ENCODE measurements around the gene CFP.

The CFP gene

DNA sequence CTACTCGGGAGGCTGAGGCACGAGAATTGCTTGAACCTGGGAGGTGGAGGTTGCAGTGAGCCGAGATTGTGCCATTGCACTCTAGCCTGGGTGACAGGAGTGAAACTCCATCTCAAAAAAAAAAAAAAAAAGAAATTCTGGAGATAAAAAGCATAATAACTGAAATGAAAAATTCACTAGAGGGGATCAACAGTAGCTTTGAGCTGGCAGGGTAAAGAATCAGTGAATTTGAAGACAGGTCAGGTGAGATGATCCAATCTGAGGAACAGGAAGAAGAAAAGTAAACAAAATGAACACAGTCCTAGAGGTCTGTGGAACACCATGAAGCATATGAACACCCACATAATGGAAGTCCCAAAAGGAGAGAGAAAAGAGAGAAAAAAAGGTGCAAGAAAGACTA lies 32.5 kb downstream of the CFP start:
- no peak for DNase-seq

DNA sequence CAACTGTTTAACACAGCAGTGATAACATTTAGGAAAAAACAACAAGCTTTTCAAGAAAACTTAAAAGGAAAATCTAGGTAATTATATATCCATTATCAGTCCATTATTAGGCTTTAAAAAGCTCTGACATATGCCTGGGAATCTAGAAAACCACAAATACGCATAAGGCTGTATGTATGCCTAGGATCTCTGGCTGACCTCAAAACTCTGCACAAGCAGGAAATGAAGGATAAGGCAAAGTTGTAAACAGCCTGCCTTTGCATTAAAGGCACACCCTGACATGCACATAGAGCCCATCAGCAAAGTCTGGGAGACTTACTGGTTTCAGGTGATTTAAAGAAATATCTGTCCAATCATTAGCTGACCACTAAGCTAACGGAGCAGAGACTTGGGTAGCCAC lies 33.5 kb downstream of the CFP start:
- no peak for DNase-seq

DNA sequence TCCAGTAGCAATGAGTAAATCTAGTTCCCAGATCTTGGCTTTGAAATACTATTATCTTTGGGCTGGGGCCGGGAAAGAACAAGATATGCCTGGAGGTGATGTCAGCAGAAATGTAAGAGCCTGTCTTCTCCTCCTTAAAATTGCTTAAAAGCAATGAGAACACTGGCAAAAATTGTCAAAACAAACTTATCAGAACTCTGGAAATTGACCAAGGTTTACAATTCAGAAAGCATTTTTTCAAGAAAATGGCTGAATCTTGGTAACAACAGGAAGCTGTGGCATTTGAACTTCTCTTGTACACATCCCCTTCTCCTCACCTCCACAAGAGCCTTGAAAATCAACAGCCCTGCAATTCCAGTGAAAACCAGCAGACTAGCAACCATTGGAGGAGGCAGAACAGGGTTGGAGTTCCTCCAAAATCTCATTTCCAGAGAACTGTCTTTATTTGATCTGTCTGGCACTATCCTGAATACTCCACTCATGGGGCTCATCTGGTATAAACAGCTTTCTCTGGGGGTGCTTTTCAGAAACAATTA lies 33.9 kb downstream of the CFP start:
- DNase-seq = no peak

DNA sequence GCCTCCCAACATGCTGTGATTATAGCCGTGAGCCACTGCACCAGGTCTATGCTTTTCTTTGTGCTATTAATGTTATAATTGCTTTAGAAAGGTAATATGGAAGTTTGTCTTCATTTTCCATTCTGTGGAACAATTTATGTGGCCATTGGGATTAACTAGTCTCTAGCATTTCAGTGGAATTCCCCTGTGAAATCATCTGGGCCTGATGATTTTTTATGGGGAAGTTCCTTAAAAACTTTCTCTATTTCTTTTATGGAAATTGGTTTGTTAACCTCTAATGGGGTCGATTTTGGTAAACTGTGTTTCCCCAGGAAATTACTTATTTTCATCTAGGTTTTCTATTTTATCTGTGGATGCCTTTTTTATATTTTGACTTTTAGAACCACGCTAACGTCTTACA lies 36.2 kb downstream of the CFP start:
- DNase-seq = no peak

DNA sequence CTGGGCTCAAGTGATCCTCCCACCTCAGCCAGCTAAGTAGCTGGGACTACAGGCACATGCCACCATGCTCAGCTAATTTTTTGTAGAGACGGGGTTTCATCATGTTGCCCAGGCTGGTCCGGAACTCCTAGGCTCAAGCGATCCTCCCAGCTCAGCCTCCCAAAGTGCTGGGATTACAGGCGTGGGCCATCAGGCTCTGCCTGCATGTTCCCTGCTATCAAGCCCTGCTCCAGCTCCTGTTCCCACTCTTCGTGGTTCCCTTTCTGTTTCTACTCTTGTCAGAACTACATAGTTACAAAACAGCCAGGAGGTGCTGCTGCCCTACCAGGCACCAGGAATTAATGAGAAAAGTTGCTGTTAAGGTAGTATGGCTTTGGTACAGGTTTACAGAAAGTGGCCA lies 38.7 kb downstream of the CFP start:
- no peak for DNase-seq

DNA sequence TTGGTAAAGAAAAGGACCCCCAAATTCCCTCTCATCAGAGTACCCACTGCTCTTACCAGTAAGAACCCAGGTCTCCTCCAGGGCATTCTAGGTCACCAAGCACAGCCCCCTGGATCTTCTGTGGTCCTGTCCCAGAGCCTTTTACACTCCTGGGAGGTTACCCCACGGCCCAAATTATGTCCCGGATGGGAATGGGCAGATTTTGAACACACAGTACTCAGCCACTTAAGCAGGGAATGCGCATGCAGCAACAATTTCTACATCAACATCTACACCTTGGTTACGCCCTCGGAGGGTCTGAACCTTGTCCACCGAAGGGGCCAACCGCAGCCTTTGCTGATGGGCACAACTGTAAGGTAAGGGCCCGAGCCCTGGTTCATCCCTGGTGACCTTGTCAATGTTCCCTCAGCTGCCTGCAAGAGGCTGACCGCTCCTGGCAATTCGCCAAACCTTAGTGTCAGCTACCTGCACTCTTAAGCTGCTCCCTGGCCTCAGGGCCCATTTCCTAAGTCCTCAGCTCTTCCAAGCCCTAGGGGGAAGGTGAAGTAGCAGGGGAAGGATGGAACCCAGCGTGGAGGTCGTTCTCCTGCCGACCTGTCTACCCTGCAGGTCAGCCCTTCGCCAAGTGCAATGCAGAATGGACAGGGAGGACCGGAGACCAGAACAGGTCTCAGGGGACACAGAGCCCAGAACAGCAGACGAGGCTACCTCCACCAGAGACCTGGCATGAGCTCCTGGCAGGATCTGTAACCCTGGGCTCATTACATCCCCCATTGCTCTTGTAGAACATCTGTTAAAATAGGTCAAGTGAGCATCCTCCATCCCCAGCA lies 41.6 kb downstream of the CFP start:
- no peak for DNase-seq

DNA sequence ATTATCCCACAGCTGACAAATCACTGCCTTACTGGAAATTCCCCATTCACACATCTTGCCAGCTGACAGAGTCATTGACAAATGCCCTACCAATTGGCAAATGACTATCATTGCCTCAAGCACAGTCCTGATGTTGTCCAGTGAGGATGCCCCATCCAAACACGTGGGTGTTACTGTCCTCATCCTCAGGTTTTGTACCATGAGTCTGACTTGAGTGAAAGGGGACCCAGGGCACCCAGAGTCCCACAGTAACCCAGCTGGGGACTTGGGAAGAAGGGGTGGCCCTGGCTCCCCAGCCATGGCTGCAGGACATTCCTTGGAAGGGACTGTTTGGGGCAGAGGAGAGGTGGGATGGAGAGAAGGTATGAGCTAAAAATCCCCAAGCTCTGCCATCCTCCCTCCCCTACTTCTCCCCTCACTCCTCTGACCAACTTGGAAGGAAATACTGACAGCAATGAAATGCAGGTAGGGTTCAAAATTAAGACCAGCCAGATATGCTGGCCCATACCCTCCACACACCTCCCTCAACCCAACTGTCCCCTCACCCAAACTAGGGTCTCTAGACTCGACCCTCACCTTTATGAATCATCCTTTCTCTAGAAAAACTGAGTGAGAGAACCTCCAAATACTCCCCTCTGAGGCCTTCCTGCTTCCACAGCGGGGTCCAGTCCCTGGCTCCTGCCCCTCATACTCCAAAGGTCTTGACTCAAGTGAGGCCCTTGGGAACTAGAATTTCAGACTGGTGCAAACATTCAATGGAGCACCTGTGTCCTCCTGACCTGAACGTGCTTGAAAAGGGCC lies 42.4 kb downstream of the CFP start:
- DNase-seq = no peak

DNA sequence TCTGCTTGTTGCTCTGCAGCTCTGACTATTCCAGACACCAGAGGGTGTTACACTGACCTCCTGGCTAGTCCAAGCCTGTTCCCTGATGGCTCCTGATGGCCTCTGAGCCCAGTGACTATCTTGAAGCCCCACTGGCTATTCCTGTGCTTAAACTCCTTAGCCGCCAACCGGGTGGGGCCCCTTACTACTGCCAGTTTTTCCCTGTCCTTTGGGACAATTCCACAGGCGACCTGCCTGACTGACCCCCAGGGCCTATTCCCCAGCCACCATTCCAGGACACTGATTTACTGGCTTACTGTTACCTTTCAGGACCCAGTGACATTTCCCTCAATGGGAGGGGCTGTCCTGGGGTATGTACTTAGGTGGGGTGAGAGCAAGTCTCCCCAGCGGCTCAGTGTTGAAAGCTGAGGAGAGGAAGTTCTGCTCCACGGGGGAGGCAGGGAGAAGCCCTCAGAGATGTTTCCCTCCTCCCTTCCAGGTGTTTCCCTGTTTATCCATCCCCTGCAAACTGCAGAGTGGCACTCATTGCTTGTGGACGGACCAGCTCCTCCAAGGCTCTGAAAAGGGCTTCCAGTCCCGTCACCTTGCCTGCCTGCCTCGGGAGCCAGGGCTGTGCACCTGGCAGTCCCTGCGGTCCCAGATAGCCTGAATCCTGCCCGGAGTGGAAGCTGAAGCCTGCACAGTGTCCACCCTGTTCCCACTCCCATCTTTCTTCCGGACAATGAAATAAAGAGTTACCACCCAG lies 43.5 kb downstream of the CFP start:
- DNase-seq = no peak

DNA sequence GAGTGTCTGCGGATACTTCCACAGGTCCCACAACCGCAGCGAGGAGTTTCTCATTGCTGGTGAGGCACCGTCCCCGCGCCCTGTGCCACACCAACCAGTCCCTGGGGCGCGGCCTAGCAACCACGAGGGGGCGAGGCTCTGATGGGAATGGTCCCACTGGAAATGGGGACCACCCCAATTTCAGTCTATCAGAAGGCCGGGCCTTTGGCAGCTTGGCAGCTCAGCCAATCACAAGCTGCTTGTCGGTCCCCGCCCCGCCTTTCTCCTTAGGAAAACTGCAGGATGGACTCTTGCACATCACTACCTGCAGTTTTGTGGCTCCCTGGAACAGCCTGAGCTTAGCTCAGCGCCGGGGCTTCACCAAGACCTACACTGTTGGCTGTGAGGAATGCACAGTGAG lies 44.5 kb downstream of the CFP start:
- no peak for DNase-seq

DNA sequence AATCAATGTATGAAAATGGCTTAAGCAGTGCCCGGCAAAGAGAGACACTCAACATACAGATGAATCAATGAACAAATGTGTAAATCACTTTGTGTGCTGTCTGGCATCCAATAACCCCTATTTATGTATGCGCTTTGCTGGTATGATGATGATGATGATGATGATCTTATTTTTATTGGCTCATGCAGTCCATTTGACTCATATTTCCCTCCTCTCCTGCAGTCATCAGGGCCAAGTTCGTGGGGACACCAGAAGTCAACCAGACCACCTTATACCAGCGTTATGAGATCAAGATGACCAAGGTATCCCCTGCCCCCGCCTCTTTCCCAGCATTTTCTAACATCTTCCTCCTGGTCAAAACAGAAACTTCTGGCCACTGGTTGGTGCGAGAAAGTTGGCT lies 45.0 kb downstream of the CFP start:
- no peak for DNase-seq

DNA sequence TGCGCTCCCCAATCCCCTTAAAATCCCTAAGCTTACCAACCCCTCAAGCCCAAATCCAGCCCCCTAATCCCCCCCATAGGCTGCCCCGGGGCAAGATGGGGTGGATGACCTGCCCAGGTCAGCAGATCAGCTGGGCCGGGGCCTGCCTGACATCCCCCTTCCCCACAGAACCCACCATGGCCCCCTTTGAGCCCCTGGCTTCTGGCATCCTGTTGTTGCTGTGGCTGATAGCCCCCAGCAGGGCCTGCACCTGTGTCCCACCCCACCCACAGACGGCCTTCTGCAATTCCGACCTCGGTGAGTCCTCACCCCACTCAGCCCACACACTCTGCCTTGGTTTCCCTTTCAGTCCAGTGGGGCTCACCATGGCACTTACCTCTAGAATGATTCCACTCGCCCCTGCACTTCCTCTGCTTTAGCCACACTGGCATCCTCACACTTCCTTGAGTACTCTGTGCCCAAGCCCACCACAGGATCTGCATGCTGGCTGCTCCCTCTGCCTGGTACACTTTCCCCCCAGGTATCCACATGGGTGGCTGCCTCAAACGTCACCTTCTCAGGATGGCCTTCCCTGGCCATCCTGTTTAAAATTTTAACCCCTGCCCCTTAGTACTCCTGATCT lies 46.4 kb downstream of the CFP start:
- no peak for DNase-seq

DNA sequence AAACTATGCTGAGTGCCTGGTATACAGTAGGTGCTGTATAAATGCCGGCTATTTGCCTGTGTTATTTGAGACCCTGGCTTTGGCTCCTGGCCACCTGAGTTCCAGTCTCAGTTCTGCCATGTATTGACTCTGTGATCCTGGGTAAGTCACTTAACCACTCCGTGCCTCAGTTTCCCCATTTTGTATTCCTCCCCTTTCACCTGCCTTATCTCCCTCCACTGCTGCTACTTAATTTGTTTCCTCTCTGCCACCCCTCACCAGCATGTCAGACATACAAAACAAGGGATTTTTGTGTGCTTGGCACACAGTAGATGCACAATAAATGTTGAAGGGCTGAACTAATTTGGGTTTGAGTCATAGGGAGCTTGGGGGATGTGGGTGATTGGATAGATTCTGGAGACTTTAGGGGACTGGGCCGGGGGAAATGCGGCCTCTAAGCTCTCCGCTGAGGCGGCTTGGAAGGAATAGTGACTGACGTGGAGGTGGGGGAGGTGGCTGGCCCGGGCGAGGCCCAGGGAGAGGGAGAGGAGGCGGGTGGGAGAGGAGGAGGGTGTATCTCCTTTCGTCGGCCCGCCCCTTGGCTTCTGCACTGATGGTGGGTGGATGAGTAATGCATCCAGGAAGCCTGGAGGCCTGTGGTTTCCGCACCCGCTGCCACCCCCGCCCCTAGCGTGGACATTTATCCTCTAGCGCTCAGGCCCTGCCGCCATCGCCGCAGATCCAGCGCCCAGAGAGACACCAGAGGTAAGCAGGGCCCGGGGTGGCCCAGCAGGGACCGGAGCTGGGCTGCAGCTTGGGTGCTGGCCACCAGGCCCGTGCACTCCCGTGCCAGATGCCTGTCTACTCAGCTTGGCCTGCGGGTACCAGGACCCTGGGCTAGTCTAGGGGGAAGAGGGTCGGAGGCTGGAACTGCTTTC lies 47.7 kb downstream of the CFP start, which contains the start of gene TIMP1:
Gene TIMP1 (plus strand): TSS at position 706 of the 917 bp plus-strand sequence. CDS start 980 bp downstream, outside the sequence.
- DNase-seq = no peak

DNA sequence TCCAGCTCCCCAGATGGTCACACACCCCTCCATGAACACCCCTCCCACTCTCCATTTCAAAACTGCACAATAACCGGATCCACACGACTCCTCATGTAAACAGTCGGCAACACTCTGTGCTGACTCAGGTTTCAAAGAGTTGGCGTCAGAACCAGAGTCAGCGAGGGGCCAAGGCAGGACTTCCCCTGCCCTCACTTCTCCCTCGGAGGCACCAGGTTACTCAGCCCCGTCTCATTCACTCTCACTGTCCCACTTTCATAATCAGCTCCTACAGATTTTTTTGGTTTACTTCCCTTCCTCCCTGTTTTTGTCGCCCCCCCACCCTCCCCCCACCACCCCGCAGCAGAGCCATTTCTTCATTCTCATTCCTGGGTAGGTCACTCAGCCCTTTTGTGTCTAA lies 50.2 kb downstream of the CFP start:
- DNase-seq = no peak

DNA sequence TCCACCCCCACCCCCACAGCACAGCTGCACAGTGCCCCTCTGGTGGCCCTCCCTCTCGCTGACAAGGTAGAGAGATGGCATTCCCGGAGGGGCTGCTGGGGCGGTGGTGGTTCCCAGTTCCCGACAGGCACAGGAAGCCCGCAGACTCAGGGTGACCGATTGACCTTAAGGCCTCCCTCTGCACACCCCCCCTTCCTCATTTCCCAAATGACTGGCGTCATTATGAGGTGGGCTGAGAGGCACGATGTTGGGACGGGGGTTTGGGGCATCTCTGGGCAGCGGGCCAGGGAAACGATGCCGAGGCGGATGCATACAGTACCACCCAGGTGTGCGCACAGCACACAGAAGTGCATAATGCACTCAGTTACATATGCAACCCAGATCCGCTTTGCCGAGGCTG lies 51.0 kb downstream of the CFP start:
- no peak for DNase-seq

DNA sequence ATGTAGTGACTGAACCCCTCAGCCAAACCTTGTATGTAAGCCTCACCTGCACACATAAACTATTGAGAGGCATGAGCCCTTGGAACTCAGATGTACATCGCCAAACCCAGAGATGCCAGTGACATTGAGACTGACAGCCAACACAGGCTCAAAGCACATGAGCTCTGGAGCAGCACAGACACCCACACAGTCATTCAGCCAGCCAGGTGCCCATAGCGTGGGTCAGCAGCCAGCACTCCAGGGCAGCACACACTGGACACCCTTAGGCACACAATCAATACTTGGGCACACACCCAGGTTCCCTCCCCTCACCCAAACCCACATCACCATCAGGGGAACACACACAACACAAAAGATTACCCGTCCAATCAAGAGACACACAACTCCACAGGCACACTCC lies 51.8 kb downstream of the CFP start:
- no peak for DNase-seq

DNA sequence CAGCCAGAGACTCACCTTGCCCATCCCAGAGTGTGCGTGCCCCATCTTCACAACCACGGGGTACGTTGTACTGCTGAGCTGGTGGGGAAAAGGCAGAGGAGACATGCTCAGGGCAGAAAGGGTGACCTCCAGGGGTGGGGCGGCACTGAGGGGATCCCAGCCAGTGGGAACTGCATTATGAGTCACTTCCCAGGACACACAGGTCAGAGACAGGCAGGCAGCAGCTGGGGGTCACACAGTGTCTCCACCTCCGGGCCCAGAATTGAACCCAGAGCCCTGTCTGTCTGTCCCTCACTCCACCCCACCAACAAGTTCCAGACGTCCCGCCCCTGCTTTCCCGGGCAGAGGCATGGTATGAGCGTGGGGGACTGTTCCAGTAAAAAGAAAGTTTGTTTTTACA lies 52.3 kb downstream of the CFP start:
- no peak for DNase-seq

DNA sequence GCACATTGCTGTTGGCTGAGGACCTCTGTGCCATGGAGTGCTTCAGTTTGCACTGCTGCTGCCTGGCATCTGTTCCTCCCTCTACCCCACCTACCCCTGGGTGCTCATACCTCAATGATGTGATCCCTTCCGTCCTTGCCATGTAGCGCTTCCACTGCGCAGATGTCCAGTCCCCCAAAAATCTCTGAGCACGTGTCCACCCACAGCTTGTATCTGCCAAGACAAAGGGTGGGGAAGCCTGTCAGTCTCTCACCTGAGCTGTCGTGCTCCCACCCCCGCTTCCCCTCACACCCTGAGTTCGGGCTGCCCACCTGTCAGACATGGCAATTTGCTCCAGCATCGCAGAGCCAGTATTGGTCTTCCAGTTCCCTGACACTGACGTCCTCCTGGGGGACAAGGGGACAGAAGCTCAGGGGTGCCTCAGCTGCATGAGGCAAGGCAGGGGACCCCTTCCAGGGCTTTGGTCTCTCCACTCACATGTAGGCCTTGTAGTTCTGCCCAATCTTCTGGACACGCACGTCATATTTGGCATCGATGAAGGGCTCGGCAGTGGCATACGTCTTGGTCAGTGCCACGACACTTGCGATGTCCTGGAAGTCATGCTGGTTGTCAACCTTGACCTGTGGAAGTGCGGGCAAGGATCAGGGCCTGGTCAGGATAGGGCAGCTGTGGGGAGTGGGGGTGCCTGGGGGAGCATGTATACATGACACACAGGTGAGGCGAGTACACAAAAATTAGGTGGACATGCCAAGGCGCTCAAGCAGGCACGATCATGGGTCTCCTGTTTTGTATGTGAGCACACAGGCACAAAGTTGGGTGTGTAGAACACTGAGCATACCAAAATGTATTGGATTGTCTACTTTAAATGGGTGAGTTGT lies 53.5 kb downstream of the CFP start:
- DNase-seq = no peak

DNA sequence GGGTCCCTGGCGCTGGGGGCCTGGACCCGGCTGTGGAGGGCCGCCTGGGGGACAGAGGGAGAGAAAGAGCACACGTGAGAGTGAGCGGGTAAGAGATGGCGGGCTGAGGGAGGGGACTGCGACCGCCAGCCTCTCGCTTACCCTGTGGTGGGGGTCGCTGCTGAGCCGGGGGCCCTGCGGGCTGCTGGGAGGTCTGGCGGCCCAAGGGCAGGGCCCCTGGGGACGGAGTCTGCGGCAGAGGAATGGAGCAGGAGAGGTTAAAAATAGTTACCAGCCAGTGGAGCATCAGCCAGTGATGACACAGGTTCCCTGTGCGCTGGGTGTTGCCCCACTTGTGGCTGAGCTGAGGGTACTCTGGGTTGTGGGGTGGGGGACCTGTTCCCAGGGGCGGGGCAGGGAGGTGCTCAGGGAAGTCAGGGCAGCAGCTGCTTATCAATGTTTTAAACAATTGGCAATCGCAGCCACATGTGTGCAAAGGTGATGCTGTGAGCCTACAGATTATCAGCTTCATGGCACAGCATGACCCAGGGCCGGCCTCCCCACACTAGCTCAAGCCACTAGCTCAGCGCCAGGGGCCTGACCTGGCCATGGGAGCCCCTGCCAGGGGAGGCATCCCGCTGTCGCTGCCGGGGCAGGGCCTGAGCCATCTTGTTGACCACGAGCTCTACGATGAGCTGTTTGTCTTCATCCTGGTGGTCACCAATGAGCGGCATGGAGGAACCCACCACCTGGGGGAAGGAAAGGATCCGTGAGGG lies 55.0 kb downstream of the CFP start:
- DNase-seq = no peak

DNA sequence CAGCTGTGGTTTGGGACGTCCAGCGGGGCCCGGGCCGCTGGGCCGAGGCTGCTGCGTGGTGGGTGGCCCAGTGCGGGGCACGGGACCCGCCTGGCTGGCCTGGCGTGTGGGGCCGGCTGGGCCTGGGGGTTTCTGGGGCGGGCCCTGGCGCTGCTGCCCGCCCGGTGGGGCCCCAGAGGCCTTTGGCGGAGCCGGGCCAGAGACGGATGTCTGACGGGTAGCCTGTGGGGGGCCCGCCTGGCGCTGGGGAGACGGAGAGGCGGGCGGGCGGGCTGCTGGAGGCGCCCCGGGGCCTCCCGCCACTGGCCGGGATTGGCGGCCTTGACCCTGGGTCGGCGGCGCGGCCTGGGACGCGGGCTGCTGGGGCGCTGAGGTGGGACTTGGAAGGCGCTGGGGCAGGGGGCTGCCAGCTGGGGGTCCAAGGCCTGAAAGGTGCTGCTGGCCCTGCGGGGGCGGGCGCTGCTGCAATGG lies 55.6 kb downstream of the CFP start:
- no peak for DNase-seq

All from NCI-H1436 (cell line).